Smooth muscle cell (in vitro differentiated cells): ENCODE results near the gene RNF208. TPM values are rescaled to one million over a fixed set of nuclear protein-coding genes. Genes with fewer than 3 reads are reported as not detected.

ENCODE experiments used
- DNase-seq: peaks from one replicate; lab custom pipeline; 2025; ENCODE audit not compliant: unreplicated experiment; lab: John Stamatoyannopoulos, UW
- H2AFZ ChIP-seq: fragments of 200-600 bp; sonication (generic); 2 replicates; pipeline ENCODE4 v1.6.0; 2016; ENCODE audit warnings: antibody characterized with exemption, low read depth, mild to moderate bottlenecking
- H3F3A ChIP-seq: fragments of 200-600 bp; sonication (generic); 2 replicates; pipeline ENCODE4 v1.6.0; 2017; ENCODE audit warnings: antibody characterized with exemption, low read depth
- H3K27ac ChIP-seq: fragments of 200-600 bp; sonication (generic); 2 replicates; pipeline ENCODE4 v1.5.1; 2016; ENCODE audit warnings: low read depth, mild to moderate bottlenecking
- H3K27me3 ChIP-seq: fragments of 200-600 bp; sonication (generic); 2 replicates; pipeline ENCODE4 v1.6.1; 2016; ENCODE audit warnings: low read depth, mild to moderate bottlenecking
- H3K36me3 ChIP-seq: fragments of 200-600 bp; sonication (generic); 2 replicates; pipeline ENCODE4 v1.5.1; 2016; ENCODE audit warnings: low read depth
- H3K4me1 ChIP-seq: fragments of 200-600 bp; sonication (generic); 2 replicates; pipeline ENCODE4 v1.5.1; 2016; ENCODE audit warnings: low read depth
- H3K4me2 ChIP-seq: fragments of 200-600 bp; sonication (generic); 2 replicates; pipeline ENCODE4 v1.6.0; 2016; ENCODE audit warnings: mild to moderate bottlenecking
- H3K4me3 ChIP-seq: fragments of 200-600 bp; sonication (generic); 2 replicates; pipeline ENCODE4 v1.5.1; 2016; ENCODE audit warnings: mild to moderate bottlenecking
- H3K79me2 ChIP-seq: fragments of 200-600 bp; sonication (generic); 2 replicates; pipeline ENCODE4 v1.6.0; 2016; ENCODE audit warnings: low read depth, mild to moderate bottlenecking
- H3K9ac ChIP-seq: fragments of 200-600 bp; sonication (generic); 2 replicates; pipeline ENCODE4 v1.6.0; 2016; ENCODE audit warnings: low read depth
- H3K9me3 ChIP-seq: fragments of 200-600 bp; sonication (generic); replicated peaks from 2 replicates; pipeline ENCODE4 v1.5.1; 2016; ENCODE audit warnings: low read depth
- H4K20me1 ChIP-seq: fragments of 200-600 bp; sonication (generic); 2 replicates; pipeline ENCODE4 v1.6.0; 2016; ENCODE audit warnings: low read depth
- WGBS: methylation state at CpG from one replicate; pipeline ENCODE4 v1.1.7; 2016; ENCODE audit warnings: low lambda C conversion rate; 5-methylcytosine and 5-hydroxymethylcytosine counted together
- polyA plus RNA-seq: library from polyadenylated mRNA; unstranded; fragments of >200 nt; fragmentation: Nextera tagmentation; extraction: Ambion mirVana; gene quantifications from 2 replicates; pipeline ENCODE4 v1.2.1, GENCODE V29; 2016
- total RNA-seq: library from RNA; depleted of rRNA; stranded (reverse); fragments of >200 nt; gene quantifications from 2 replicates; pipeline ENCODE4 v1.2.3, GENCODE V29; 2014
- TF ChIP-seq, protein P1 (sequence below): fragments of 200-600 bp; sonication (generic); IDR thresholded peaks from 2 replicates; pipeline ENCODE4 v1.5.1; 2017; ENCODE audit warnings: borderline replicate concordance, mild to moderate bottlenecking, antibody characterized with exemption; ENCODE audit not compliant: insufficient read depth, poor library complexity, severe bottlenecking

Gene RNF208
- total and polyA plus RNA-seq, 2 experiments from 2014 or later = 0.36 to 1.4 TPM

DNA sequence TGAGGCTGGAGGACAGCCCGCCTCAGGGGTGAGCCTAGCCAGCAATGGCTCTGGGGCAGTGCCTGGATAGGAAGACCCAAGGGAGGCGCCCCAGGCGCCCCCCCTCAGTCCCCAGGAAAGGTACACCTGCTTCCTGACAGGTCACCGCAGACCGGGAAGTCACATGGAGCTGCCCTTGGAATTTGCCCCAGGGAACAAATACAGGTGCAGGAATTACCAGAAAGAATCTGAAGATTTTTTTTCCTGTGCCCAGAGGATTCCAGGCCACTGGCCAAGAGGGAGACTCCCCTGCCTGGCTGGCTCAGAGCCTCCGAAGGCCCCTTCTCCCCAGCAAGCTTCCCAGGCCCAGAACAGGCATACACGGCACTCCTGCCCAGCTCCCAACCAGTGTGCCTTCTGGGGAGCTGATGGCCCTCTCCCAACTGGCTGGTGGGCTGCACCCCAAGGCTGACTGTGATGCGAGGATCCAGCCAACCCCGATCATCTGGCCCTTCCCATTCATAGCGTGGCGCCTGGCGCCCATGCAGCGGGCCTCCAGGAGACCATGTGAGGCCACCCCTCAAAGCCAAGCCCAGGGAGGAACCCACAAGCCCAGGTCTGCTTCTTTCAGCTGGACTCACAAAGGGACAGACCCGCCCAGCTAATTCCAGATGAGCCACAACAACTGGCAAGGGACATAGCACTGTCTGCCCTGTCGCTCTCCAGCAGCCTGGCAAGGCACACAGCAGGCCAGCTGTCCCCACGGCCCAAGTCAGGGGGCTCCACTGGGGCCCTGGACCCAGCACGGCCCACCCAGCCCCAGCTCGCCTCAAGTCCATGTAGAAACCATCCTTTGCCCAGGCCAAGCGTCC lies 23.8 kb downstream of the RNF208 start:
- H3K4me1 ChIP-seq = peaks cover 21% of the 10 kb centered on the region
- 85% methylated on average over 19 of the region's 19 CpGs for WGBS

DNA sequence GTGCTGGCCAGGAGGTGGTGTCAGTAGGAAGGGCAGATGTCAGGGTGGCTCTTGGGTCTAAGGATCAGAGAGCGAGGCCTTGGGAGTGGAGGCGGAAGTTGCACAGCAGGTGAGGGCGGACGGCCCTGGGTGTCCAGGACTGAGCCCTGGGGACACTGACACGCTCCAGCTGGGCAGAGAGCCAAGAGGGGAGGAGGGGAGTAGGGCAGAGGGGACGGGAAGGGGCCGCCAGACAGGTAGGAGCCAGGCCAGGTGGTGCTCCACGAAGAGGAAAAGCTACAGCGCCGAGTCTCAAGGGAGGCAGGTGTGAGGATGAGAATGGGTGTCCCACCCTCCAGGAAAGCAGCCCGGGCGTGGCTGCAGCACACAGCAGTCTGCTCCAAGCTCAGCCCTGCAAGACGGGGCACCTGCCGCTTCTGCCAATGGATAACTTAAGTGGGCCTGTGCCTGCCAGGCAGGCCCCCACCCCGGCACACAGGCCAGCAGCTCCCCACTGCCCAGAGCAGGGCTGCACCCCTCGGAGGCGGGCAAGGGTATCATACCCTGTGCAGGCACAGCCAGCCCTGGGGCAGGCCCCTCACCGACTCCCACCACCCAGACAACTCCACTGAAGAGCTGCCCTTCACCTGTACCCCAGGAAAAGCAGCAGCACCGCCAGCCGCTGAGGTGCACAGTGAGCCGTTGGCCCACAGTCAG lies 26.4 kb downstream of the RNF208 start:
- 94% methylated on average over 21 of the region's 21 CpGs for WGBS
- Histone ChIP-seq H3K9ac (no peak overlapping the region), H4K20me1 (peaks cover 64% of the 10 kb centered on the region)

More for the DNA sequence above, 23.8 kb downstream of the RNF208 start:
- Histone ChIP-seq H3K36me3 (no peaks in the 10 kb centered on the region), H4K20me1 (peaks cover 64% of the 10 kb centered on the region), H3F3A (no peaks in the 10 kb centered on the region), H3K27me3 (no peaks in the 10 kb centered on the region), H3K4me2 (peak overlapping the region; percentile 86), H3K27ac (no peak overlapping the region), H3K9me3 (no peaks in the 10 kb centered on the region), H3K79me2 (peaks cover 50% of the 10 kb centered on the region), H3K9ac (no peak overlapping the region), H3K4me3 (peak overlapping the region; percentile 59), H2AFZ (no peak overlapping the region)
- TF ChIP-seq, protein P1, sequence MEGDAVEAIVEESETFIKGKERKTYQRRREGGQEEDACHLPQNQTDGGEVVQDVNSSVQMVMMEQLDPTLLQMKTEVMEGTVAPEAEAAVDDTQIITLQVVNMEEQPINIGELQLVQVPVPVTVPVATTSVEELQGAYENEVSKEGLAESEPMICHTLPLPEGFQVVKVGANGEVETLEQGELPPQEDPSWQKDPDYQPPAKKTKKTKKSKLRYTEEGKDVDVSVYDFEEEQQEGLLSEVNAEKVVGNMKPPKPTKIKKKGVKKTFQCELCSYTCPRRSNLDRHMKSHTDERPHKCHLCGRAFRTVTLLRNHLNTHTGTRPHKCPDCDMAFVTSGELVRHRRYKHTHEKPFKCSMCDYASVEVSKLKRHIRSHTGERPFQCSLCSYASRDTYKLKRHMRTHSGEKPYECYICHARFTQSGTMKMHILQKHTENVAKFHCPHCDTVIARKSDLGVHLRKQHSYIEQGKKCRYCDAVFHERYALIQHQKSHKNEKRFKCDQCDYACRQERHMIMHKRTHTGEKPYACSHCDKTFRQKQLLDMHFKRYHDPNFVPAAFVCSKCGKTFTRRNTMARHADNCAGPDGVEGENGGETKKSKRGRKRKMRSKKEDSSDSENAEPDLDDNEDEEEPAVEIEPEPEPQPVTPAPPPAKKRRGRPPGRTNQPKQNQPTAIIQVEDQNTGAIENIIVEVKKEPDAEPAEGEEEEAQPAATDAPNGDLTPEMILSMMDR = no peak
- DNase-seq = no peak

DNA sequence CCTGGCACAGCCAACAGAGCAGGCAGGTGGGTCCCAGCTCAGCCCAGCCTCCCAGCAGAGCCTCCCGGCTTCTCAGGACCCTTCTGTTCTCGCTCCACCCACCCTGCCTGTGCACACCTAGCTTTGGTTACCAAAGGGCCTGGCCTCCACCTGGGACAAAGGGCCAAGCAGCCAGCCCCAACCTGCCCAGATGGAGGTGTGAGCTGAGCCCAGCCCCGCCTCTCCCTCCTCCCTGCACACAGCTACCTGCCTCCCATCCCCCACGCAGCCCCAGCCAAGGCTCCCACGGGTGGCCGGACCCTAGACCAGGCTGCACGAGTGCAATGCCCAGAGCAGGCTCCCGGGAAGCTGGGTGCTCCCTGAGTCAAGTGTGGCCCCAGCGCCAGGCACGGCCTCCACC lies 27.1 kb downstream of the RNF208 start:
- no peak overlapping the region for H3K4me3 ChIP-seq
- H3K4me2 ChIP-seq = no peak overlapping the region
- no peak for DNase-seq
- TF ChIP-seq, protein P1 = no peak
- WGBS = 97% methylated on average over 8 of the region's 10 CpGs
- H3K36me3 ChIP-seq = no peaks in the 10 kb centered on the region
- H3K27me3 ChIP-seq = no peaks in the 10 kb centered on the region
- peaks cover 15% of the 10 kb centered on the region for H3K4me1 ChIP-seq
- peaks cover 66% of the 10 kb centered on the region for H4K20me1 ChIP-seq
- no peak overlapping the region for H3K27ac ChIP-seq
- H3K9me3 ChIP-seq = no peaks in the 10 kb centered on the region
- peaks cover 5% of the 10 kb centered on the region for H3F3A ChIP-seq
- H3K79me2 ChIP-seq = peaks cover 52% of the 10 kb centered on the region
- H3K9ac ChIP-seq = no peak overlapping the region
- no peak overlapping the region for H2AFZ ChIP-seq

More for the DNA sequence above, 26.4 kb downstream of the RNF208 start:
- Histone ChIP-seq H3K27ac (no peak overlapping the region), H3K4me3 (no peak overlapping the region), H3K4me2 (no peak overlapping the region), H3F3A (no peaks in the 10 kb centered on the region), H3K9me3 (no peaks in the 10 kb centered on the region), H3K79me2 (peaks cover 45% of the 10 kb centered on the region), H3K36me3 (no peaks in the 10 kb centered on the region), H2AFZ (no peak overlapping the region), H3K27me3 (no peaks in the 10 kb centered on the region), H3K4me1 (peaks cover 15% of the 10 kb centered on the region)
- TF ChIP-seq, protein P1 = no peak
- no peak for DNase-seq
